Fibroblast of lung (primary cell): ENCODE data around the gene ZKSCAN1.

Experiments used
- CTCF ChIP-seq, 2 donors: IDR thresholded peaks in 1 of 2; conservative IDR thresholded peaks in 1 of 2; 1 replicate in 1 of 2; 2 replicates in 1 of 2; pipeline ENCODE4 v1.5.1; 2011 to 2012; ENCODE audit warnings: low read length in 2 of 2, control low read depth in 1 of 2, inconsistent platforms in 1 of 2, low read depth in 1 of 2, mild to moderate bottlenecking in 1 of 2
- EZH2 ChIP-seq: IDR thresholded peaks from 2 replicates; pipeline ENCODE4 v1.5.1; 2012; ENCODE audit warnings: low read length, control low read depth, mild to moderate bottlenecking; ENCODE audit errors: missing control alignments

GRCh38 chr7:100016215-100016901, 962 bp downstream of the ZKSCAN1 start:
- peak in 1 of 2 donors; percentile 3 for TF ChIP-seq CTCF (conservative IDR thresholded peaks at IDR 0.05 in 1 of 2, IDR thresholded peaks at IDR 0.05 in 1 of 2; ENCODE audit: low read depth in 1 of 2, low read length in 2 of 2)
- TF ChIP-seq EZH2, result no peak
